Measurements from ENCODE around the gene SERPINB5.

SERPINB5 gene

DNA sequence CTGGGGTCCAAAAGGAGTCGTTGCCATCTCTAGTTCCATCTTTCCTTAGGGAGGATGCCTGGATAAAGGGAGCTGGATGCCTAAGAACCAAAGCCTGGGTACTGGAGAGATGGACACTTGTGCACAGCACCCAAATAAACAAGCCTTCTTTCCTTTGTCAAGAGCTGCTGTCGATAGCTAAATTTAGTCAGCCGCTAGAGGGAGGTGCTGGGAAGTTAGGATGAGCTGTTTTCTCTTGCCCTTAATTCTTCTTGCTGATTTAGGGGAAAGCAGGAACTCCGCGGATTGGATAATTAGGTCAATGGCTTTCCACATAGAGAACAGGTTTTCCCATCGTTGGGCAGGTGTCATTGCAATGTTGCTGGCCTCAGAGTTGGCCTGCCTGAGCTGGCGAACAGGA is 34.5 kb downstream of the SERPINB5 start:
- ATAC-seq (ENCODE audit: insufficient read depth, low read depth): no peak
- 0 out of 2 replicates have a peak overlapping the region, but pooled peaks have one; percentile 27 for H2AFZ ChIP-seq (ENCODE audit: low read depth, low read length)
- DNase-seq: no peak
- no peaks in the 10 kb centered on the region for H3K9me3 ChIP-seq (ENCODE audit: insufficient read depth, low read length, severe bottlenecking)
- no peaks in the 10 kb centered on the region for H4K20me1 ChIP-seq (ENCODE audit: insufficient read depth, low read length)
- no peak overlapping the region for H3K27ac ChIP-seq (ENCODE audit: low read length)
- no peaks in the 10 kb centered on the region for H3K79me2 ChIP-seq (ENCODE audit: insufficient read depth, low read length)
- peaks cover 18% of the 10 kb centered on the region for H3K27me3 ChIP-seq (ENCODE audit: insufficient read depth, low read length, poor library complexity)
- no peak overlapping the region for H3K4me2 ChIP-seq (ENCODE audit: insufficient read depth, low read length)
- H3K9ac ChIP-seq (ENCODE audit: low read depth, low read length): no peak overlapping the region
- no peaks in the 10 kb centered on the region for H3K36me3 ChIP-seq (ENCODE audit: insufficient read depth, low read length)
- TF ChIP-seq, protein P1, sequence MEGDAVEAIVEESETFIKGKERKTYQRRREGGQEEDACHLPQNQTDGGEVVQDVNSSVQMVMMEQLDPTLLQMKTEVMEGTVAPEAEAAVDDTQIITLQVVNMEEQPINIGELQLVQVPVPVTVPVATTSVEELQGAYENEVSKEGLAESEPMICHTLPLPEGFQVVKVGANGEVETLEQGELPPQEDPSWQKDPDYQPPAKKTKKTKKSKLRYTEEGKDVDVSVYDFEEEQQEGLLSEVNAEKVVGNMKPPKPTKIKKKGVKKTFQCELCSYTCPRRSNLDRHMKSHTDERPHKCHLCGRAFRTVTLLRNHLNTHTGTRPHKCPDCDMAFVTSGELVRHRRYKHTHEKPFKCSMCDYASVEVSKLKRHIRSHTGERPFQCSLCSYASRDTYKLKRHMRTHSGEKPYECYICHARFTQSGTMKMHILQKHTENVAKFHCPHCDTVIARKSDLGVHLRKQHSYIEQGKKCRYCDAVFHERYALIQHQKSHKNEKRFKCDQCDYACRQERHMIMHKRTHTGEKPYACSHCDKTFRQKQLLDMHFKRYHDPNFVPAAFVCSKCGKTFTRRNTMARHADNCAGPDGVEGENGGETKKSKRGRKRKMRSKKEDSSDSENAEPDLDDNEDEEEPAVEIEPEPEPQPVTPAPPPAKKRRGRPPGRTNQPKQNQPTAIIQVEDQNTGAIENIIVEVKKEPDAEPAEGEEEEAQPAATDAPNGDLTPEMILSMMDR (IDR thresholded peaks at IDR 0.05; ENCODE audit: borderline replicate concordance, extremely low read depth, low read length, poor library complexity, severe bottlenecking): peak; percentile 62
- no peak for TF ChIP-seq EZH2 (IDR thresholded peaks at IDR 0.05; ENCODE audit: borderline replicate concordance, low read depth, low read length, severe bottlenecking)
- no peak overlapping the region for H3K4me3 ChIP-seq (ENCODE audit: low read depth in 1 of 2, low read length in 2 of 2)
- H3K4me1 ChIP-seq (ENCODE audit: insufficient read depth, low read length): no peaks in the 10 kb centered on the region

DNA sequence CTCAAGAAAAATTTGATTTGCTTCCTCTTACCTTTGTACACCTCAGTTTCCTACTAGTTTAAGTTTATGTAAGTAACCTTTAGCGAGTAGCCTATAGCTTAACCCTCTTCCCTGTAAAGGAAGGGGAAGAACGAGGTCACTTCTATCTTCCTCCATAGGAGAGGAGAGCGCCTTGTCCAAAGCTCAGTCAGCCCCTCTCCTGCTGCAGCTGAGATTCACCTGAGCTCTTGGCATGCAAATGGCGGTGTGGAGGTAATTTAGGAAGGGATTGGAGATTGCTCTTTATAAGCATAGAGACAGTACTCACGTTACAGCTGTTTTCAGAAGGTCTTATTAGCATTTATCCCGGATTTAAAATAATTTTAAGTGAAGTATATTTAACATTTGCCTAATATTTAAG is 37.6 kb downstream of the SERPINB5 start:
- H2AFZ ChIP-seq (ENCODE audit: low read depth, low read length): no peak overlapping the region
- no peak overlapping the region for H3K4me3 ChIP-seq (ENCODE audit: low read depth in 1 of 2, low read length in 2 of 2)
- H3K4me2 ChIP-seq (ENCODE audit: insufficient read depth, low read length): no peak overlapping the region
- no peaks in the 10 kb centered on the region for H4K20me1 ChIP-seq (ENCODE audit: insufficient read depth, low read length)
- ATAC-seq (ENCODE audit: insufficient read depth, low read depth) (no peak), DNase-seq (no peak)
- no peak overlapping the region for H3K9ac ChIP-seq (ENCODE audit: low read depth, low read length)
- no peaks in the 10 kb centered on the region for H3K9me3 ChIP-seq (ENCODE audit: insufficient read depth, low read length, severe bottlenecking)
- peaks cover 21% of the 10 kb centered on the region for H3K27me3 ChIP-seq (ENCODE audit: insufficient read depth, low read length, poor library complexity)
- H3K36me3 ChIP-seq (ENCODE audit: insufficient read depth, low read length): no peaks in the 10 kb centered on the region
- H3K4me1 ChIP-seq (ENCODE audit: insufficient read depth, low read length): no peaks in the 10 kb centered on the region
- no peaks in the 10 kb centered on the region for H3K79me2 ChIP-seq (ENCODE audit: insufficient read depth, low read length)
- H3K27ac ChIP-seq (ENCODE audit: low read length): no peak overlapping the region
- TF ChIP-seq, protein P1 (IDR thresholded peaks at IDR 0.05; ENCODE audit: borderline replicate concordance, extremely low read depth, low read length, poor library complexity, severe bottlenecking): no peak

DNA sequence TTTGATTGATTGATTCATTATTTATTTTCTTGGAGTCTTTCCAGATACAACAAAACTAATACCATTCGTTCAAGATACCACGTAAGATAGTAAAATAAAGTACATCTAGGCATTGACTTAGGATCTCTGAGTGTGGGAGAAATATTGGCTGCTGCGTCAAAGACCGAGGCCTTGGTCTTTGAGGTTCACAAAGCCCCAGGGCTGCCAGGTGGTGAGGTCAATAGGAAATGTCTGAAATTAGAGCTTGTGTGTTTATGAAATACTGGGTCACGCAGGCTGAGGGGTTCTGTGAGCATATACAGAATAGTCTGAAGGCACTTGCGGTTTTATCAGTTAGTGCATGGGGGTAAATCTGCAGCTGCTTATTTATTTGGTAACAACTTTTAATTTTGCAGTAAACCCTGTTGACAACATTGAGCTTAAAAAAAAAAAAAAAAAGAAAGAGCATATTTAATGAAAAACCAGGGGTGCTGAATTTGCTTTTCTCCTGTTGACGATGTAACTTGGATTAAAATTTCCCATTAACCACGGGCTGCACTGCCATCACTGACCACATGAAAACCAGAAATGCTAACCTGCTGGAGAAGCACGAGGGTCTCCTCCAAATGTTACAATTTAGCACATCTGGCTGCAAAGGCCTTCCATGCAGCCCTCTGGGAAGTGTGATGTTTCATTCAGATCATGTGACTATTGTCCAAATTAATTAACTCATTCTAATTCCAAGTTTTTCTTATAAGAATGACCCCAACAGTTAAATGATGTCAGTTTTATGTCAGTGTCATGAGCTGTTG is 38.3 kb downstream of the SERPINB5 start:
- no peak for TF ChIP-seq EZH2 (IDR thresholded peaks at IDR 0.05; ENCODE audit: borderline replicate concordance, low read depth, low read length, severe bottlenecking)
- TF ChIP-seq, protein P1 (IDR thresholded peaks at IDR 0.05; ENCODE audit: borderline replicate concordance, extremely low read depth, low read length, poor library complexity, severe bottlenecking): peak; percentile 4
- no peak overlapping the region for H3K4me3 ChIP-seq (ENCODE audit: low read depth in 1 of 2, low read length in 2 of 2)
- no peaks in the 10 kb centered on the region for H4K20me1 ChIP-seq (ENCODE audit: insufficient read depth, low read length)
- no peak for ATAC-seq (ENCODE audit: insufficient read depth, low read depth)
- H2AFZ ChIP-seq (ENCODE audit: low read depth, low read length): no peak overlapping the region
- H3K4me1 ChIP-seq (ENCODE audit: insufficient read depth, low read length): no peaks in the 10 kb centered on the region
- no peaks in the 10 kb centered on the region for H3K79me2 ChIP-seq (ENCODE audit: insufficient read depth, low read length)
- H3K27ac ChIP-seq (ENCODE audit: low read length): no peak overlapping the region
- no peak for DNase-seq
- no peak overlapping the region for H3K9ac ChIP-seq (ENCODE audit: low read depth, low read length)
- peaks cover 25% of the 10 kb centered on the region for H3K27me3 ChIP-seq (ENCODE audit: insufficient read depth, low read length, poor library complexity)
- H3K9me3 ChIP-seq (ENCODE audit: insufficient read depth, low read length, severe bottlenecking): no peaks in the 10 kb centered on the region
- no peak overlapping the region for H3K4me2 ChIP-seq (ENCODE audit: insufficient read depth, low read length)
- H3K36me3 ChIP-seq (ENCODE audit: insufficient read depth, low read length): no peaks in the 10 kb centered on the region
